Mononuclear cell (primary cell): ENCODE measurements around the gene ZBTB39. TPM values are rescaled to one million over a fixed set of nuclear protein-coding genes. Genes with fewer than 3 reads are reported as not detected.
"Not testable (repeated sequence)": the region's sequence is repeated elsewhere in the genome, so short reads cannot be mapped to it uniquely, and the experiment has no call there.

ENCODE experiments used
- H3K27me3 ChIP-seq: 2 replicates; pipeline ENCODE4 v1.6.0; 2011; ENCODE audit warnings: low read length, control low read depth; ENCODE audit not compliant: insufficient read depth
- H3K4me1 ChIP-seq: 2 replicates; pipeline ENCODE4 v1.5.1; 2011; ENCODE audit warnings: mild to moderate bottlenecking, low read length, control low read depth; ENCODE audit not compliant: insufficient read depth
- H3K4me3 ChIP-seq: 2 replicates; pipeline ENCODE4 v1.5.1; 2011; ENCODE audit warnings: mild to moderate bottlenecking, low read length, moderate library complexity
- H3K9me3 ChIP-seq: 2 replicates; pipeline ENCODE4 v1.5.1; 2011; ENCODE audit warnings: low read depth, mild to moderate bottlenecking, control low read depth, low read length
- total RNA-seq: library from RNA; depleted of rRNA; stranded (reverse); fragments of >200 nt; gene quantifications from one replicate; pipeline ENCODE4 v1.2.3, GENCODE V29; 2012

ZBTB39 gene
- total RNA-seq, 1 donor = 12.8 TPM

- H3K4me3 ChIP-seq = no peak overlapping the region
- H3K4me1 ChIP-seq = peaks cover 13% of the 10 kb centered on the region
- no peaks in the 10 kb centered on the region for H3K9me3 ChIP-seq
- no peaks in the 10 kb centered on the region for H3K27me3 ChIP-seq
Measured at GRCh38 chr12:56983386-56983785, 23.0 kb downstream of the ZBTB39 start.

GRCh38 chr12:56982578-56983236 is 23.6 kb downstream of the ZBTB39 start:
- not testable (repeated sequence) for H3K9me3 ChIP-seq, H3K27me3 ChIP-seq, H3K4me1 ChIP-seq, H3K4me3 ChIP-seq

GRCh38 chr12:56980941-56981530 is 25.3 kb downstream of the ZBTB39 start:
- Histone ChIP-seq H3K4me1 (no peaks in the 10 kb centered on the region), H3K9me3 (no peaks in the 10 kb centered on the region), H3K27me3 (no peaks in the 10 kb centered on the region), H3K4me3 (no peak overlapping the region)

- Histone ChIP-seq H3K27me3 (no peaks in the 10 kb centered on the region), H3K4me3 (no peak overlapping the region), H3K9me3 (no peaks in the 10 kb centered on the region), H3K4me1 (no peaks in the 10 kb centered on the region)
Measured at GRCh38 chr12:56980268-56980667, 26.1 kb downstream of the ZBTB39 start.

GRCh38 chr12:56979628-56980027 is 26.7 kb downstream of the ZBTB39 start:
- Histone ChIP-seq H3K27me3 (no peaks in the 10 kb centered on the region), H3K9me3 (no peaks in the 10 kb centered on the region), H3K4me3 (no peak overlapping the region), H3K4me1 (no peaks in the 10 kb centered on the region)

- H3K4me3 ChIP-seq = no peak overlapping the region
- no peaks in the 10 kb centered on the region for H3K4me1 ChIP-seq
- H3K9me3 ChIP-seq = no peaks in the 10 kb centered on the region
- no peaks in the 10 kb centered on the region for H3K27me3 ChIP-seq
Measured at GRCh38 chr12:56978397-56979138, 27.8 kb downstream of the ZBTB39 start.

GRCh38 chr12:56977361-56977760 is 29.0 kb downstream of the ZBTB39 start:
- not testable (repeated sequence) for H3K4me1 ChIP-seq, H3K4me3 ChIP-seq, H3K27me3 ChIP-seq, H3K9me3 ChIP-seq

- not testable (repeated sequence) for H3K9me3 ChIP-seq, H3K27me3 ChIP-seq, H3K4me3 ChIP-seq, H3K4me1 ChIP-seq
Measured at GRCh38 chr12:56974224-56974623, 32.1 kb downstream of the ZBTB39 start.

- not testable (repeated sequence) for H3K4me1 ChIP-seq, H3K9me3 ChIP-seq, H3K4me3 ChIP-seq, H3K27me3 ChIP-seq
Measured at GRCh38 chr12:56968910-56969309, 37.4 kb downstream of the ZBTB39 start.

GRCh38 chr12:56965997-56966642 is 40.2 kb downstream of the ZBTB39 start:
- not testable (repeated sequence) for H3K4me3 ChIP-seq, H3K27me3 ChIP-seq, H3K9me3 ChIP-seq, H3K4me1 ChIP-seq

GRCh38 chr12:56965124-56965523 is 41.2 kb downstream of the ZBTB39 start:
- H3K27me3 ChIP-seq, H3K9me3 ChIP-seq, H3K4me1 ChIP-seq, H3K4me3 ChIP-seq: not testable (repeated sequence)

- not testable (repeated sequence) for H3K4me3 ChIP-seq, H3K27me3 ChIP-seq, H3K9me3 ChIP-seq, H3K4me1 ChIP-seq
Measured at GRCh38 chr12:56963557-56963956, 42.8 kb downstream of the ZBTB39 start.

- H3K4me1 ChIP-seq, H3K4me3 ChIP-seq, H3K27me3 ChIP-seq, H3K9me3 ChIP-seq: not testable (repeated sequence)
Measured at GRCh38 chr12:56962247-56962646, 44.1 kb downstream of the ZBTB39 start.

- peaks cover 5% of the 10 kb centered on the region for H3K4me1 ChIP-seq
- H3K27me3 ChIP-seq = no peaks in the 10 kb centered on the region
- no peak overlapping the region for H3K4me3 ChIP-seq
- no peaks in the 10 kb centered on the region for H3K9me3 ChIP-seq
Measured at GRCh38 chr12:56958422-56958821, 47.9 kb downstream of the ZBTB39 start.

- Histone ChIP-seq H3K4me1 (peaks cover 5% of the 10 kb centered on the region), H3K27me3 (no peaks in the 10 kb centered on the region), H3K4me3 (no peak within 1 kb of the TSS), H3K9me3 (no peaks in the 10 kb centered on the region)
Measured at GRCh38 chr12:56957229-56958052, 48.9 kb downstream of the ZBTB39 start, which contains the start of gene RDH16. Gene RDH16 (minus strand): TSS chr12:56957608. CDS start chr12:56957462, 146 bp downstream.
